ENCODE data around the gene CAMP. TPM values are rescaled to one million over a fixed set of nuclear protein-coding genes. Genes with fewer than 3 reads are reported as not detected.
"Not testable (repeated sequence)": the region's sequence is repeated elsewhere in the genome, so short reads cannot be mapped to it uniquely, and the experiment has no call there.

The CAMP gene
- polyA plus RNA-seq, 3 donors = 2.1 to 5.1 (median 3.4) TPM

- H3K79me2 ChIP-seq (ENCODE audit: insufficient read depth, low read length) = no peaks in the 10 kb centered on the region
- Mint-ChIP-seq H3K27me3 (ENCODE audit: low read depth in 3 of 3) (peaks cover 0 to 3% (median 0%) of the 10 kb centered on the region in 3 donors), H3K4me1 (peaks cover 11% of the 10 kb centered on the region), H3K4me3 (no peak overlapping the region), H3K36me3 (peaks cover 46 to 54% of the 10 kb centered on the region in 2 donors), H3K9me3 (peaks cover 4 to 10% (median 7%) of the 10 kb centered on the region in 7 donors), H3K27ac (peak overlapping the region in 1 of 7 donors; percentile 32)
- intact Hi-C loops (cut with micrococcal nuclease) = no loop called here
- H3K27me3 ChIP-seq (ENCODE audit: control insufficient read depth in 2 of 2, insufficient read depth in 2 of 2, low read length in 2 of 2) = no peaks in the 10 kb centered on the region
- H3K9me3 ChIP-seq (replicated peaks in 1 of 2; ENCODE audit: control insufficient read depth in 1 of 2, insufficient read depth in 1 of 2, low read length in 2 of 2) = peaks cover 0 to 5% of the 10 kb centered on the region in 2 donors
- no peaks in the 10 kb centered on the region for H4K20me1 ChIP-seq (ENCODE audit: insufficient read depth, low read length)
- H3K27ac ChIP-seq (ENCODE audit: low read depth in 1 of 2, low read length in 2 of 2) = no peak overlapping the region
- H3K36me3 ChIP-seq (replicated peaks in 1 of 2; ENCODE audit: control insufficient read depth in 1 of 2, insufficient read depth in 2 of 2, low read length in 2 of 2) = peaks cover 44 to 54% of the 10 kb centered on the region in 2 donors
- H3K4me2 ChIP-seq (replicated peaks; ENCODE audit: extremely low read depth, low read length, poor library complexity, severe bottlenecking) = no peak overlapping the region
- 100% methylated on average over 3 of the region's 8 CpGs for WGBS (ENCODE audit: insufficient coverage)
- no peak overlapping the region for H2AFZ ChIP-seq (ENCODE audit: insufficient read depth, low read depth, low read length, poor library complexity, severe bottlenecking)
- no peak for DNase-seq
- no peak overlapping the region for H3K4me3 ChIP-seq (replicated peaks in 1 of 3; ENCODE audit: low read depth in 2 of 3, low read length in 3 of 3)
- TF ChIP-seq CTCF (IDR thresholded peaks at IDR 0.05) = no peak
- no peak overlapping the region for H3K9ac ChIP-seq (ENCODE audit: insufficient read depth, low read length, poor library complexity, severe bottlenecking)
- H3K4me1 ChIP-seq (ENCODE audit: control insufficient read depth in 1 of 2, insufficient read depth in 2 of 2, low read length in 2 of 2) = no peaks in the 10 kb centered on the region
Measured at GRCh38 chr3:48269592-48269991, 46.3 kb downstream of the CAMP start.

- no peak for TF ChIP-seq CTCF (IDR thresholded peaks at IDR 0.05)
- H3K9ac ChIP-seq (ENCODE audit: insufficient read depth, low read length, poor library complexity, severe bottlenecking) = no peak overlapping the region
- no peaks in the 10 kb centered on the region for H3K79me2 ChIP-seq (ENCODE audit: insufficient read depth, low read length)
- no peaks in the 10 kb centered on the region for H3K4me1 ChIP-seq (ENCODE audit: control insufficient read depth in 1 of 2, insufficient read depth in 2 of 2, low read length in 2 of 2)
- Mint-ChIP-seq H3K36me3 (peaks cover 46 to 53% of the 10 kb centered on the region in 2 donors), H3K4me1 (peaks cover 11% of the 10 kb centered on the region), H3K9me3 (peaks cover 4 to 10% (median 7%) of the 10 kb centered on the region in 7 donors), H3K27me3 (ENCODE audit: low read depth in 3 of 3) (peaks cover 0 to 3% (median 1%) of the 10 kb centered on the region in 3 donors), H3K27ac (peak overlapping the region in 1 of 7 donors; percentile 1), H3K4me3 (no peak overlapping the region)
- H3K4me2 ChIP-seq (replicated peaks; ENCODE audit: extremely low read depth, low read length, poor library complexity, severe bottlenecking) = no peak overlapping the region
- DNase-seq = no peak
- H2AFZ ChIP-seq (ENCODE audit: insufficient read depth, low read depth, low read length, poor library complexity, severe bottlenecking) = no peak overlapping the region
- intact Hi-C loops (cut with micrococcal nuclease) = loop anchor here (10.0 kb wide), 2 partner anchors 274 to 414 kb away; partner anchors contain the start of gene NCKIPSD (in 2 of the 2)
- H3K27me3 ChIP-seq (ENCODE audit: control insufficient read depth in 2 of 2, insufficient read depth in 2 of 2, low read length in 2 of 2) = no peaks in the 10 kb centered on the region
- H3K36me3 ChIP-seq (replicated peaks in 1 of 2; ENCODE audit: control insufficient read depth in 1 of 2, insufficient read depth in 2 of 2, low read length in 2 of 2) = peaks cover 43 to 53% of the 10 kb centered on the region in 2 donors
- H3K27ac ChIP-seq (ENCODE audit: low read depth in 1 of 2, low read length in 2 of 2) = no peak overlapping the region
- H4K20me1 ChIP-seq (ENCODE audit: insufficient read depth, low read length) = no peaks in the 10 kb centered on the region
- WGBS (ENCODE audit: insufficient coverage) = 95% methylated on average over 2 of the region's 2 CpGs
- H3K9me3 ChIP-seq (replicated peaks in 1 of 2; ENCODE audit: control insufficient read depth in 1 of 2, insufficient read depth in 1 of 2, low read length in 2 of 2) = peaks cover 0 to 5% of the 10 kb centered on the region in 2 donors
- H3K4me3 ChIP-seq (replicated peaks in 1 of 3; ENCODE audit: low read depth in 2 of 3, low read length in 3 of 3) = no peak overlapping the region
Measured at GRCh38 chr3:48270306-48270705, 47.0 kb downstream of the CAMP start.

GRCh38 chr3:48271223-48271622, 47.9 kb downstream of the CAMP start:
- not testable (repeated sequence) for H3K27ac ChIP-seq (ENCODE audit: low read depth in 1 of 2, low read length in 2 of 2); H3K9me3 ChIP-seq (replicated peaks in 1 of 2; ENCODE audit: control insufficient read depth in 1 of 2, insufficient read depth in 1 of 2, low read length in 2 of 2); H3K27me3 Mint-ChIP-seq (ENCODE audit: low read depth in 3 of 3); H3K79me2 ChIP-seq (ENCODE audit: insufficient read depth, low read length); H3K27me3 ChIP-seq (ENCODE audit: control insufficient read depth in 2 of 2, insufficient read depth in 2 of 2, low read length in 2 of 2); H4K20me1 ChIP-seq (ENCODE audit: insufficient read depth, low read length); H3K27ac Mint-ChIP-seq; DNase-seq; H3K4me1 ChIP-seq (ENCODE audit: control insufficient read depth in 1 of 2, insufficient read depth in 2 of 2, low read length in 2 of 2); H2AFZ ChIP-seq (ENCODE audit: insufficient read depth, low read depth, low read length, poor library complexity, severe bottlenecking); H3K9ac ChIP-seq (ENCODE audit: insufficient read depth, low read length, poor library complexity, severe bottlenecking); H3K4me3 Mint-ChIP-seq; H3K4me3 ChIP-seq (replicated peaks in 1 of 3; ENCODE audit: low read depth in 2 of 3, low read length in 3 of 3); H3K4me2 ChIP-seq (replicated peaks; ENCODE audit: extremely low read depth, low read length, poor library complexity, severe bottlenecking)
- Mint-ChIP-seq H3K4me1 (peaks cover 11% of the 10 kb centered on the region), H3K9me3 (peaks cover 4 to 10% (median 7%) of the 10 kb centered on the region in 7 donors), H3K36me3 (peaks cover 43 to 45% of the 10 kb centered on the region in 2 donors)
- WGBS (ENCODE audit: insufficient coverage) = 90% methylated on average over 8 of the region's 10 CpGs
- H3K36me3 ChIP-seq (replicated peaks in 1 of 2; ENCODE audit: control insufficient read depth in 1 of 2, insufficient read depth in 2 of 2, low read length in 2 of 2) = peaks cover 34 to 43% of the 10 kb centered on the region in 2 donors
- intact Hi-C loops (cut with micrococcal nuclease) = loop anchor here (10.0 kb wide), 2 partner anchors 274 to 414 kb away; partner anchors contain the start of gene NCKIPSD (in 2 of the 2)

Measured in CD14-positive monocyte (primary cell).